H1 (cell line): ENCODE measurements around the gene CCDC28A. TPM values are rescaled to one million over a fixed set of nuclear protein-coding genes. Genes with fewer than 3 reads are reported as not detected.

Source experiments
- CTCF ChIA-PET: fragments of 300-600 bp; sonication (Branson Sonifier 250); formaldehyde crosslinking; loops from one replicate; lab custom pipeline; 2021; ENCODE audit not compliant: partially characterized antibody; lab: Charles Lee
- POLR2A ChIA-PET: fragments of 300-600 bp; sonication (Branson Sonifier 250); formaldehyde crosslinking; loops from one replicate; lab custom pipeline; 2021; ENCODE audit warnings: inconsistent platforms; ENCODE audit not compliant: partially characterized antibody; lab: Charles Lee
- DNase-seq, 2 experiments: peaks; one replicate each; pipeline versions ENCODE4 v3.0.0 to v3.0.0-alpha.2; 2010 to 2022; ENCODE audit warnings: low spot score in 2 of 2, low read depth in 1 of 2, mixed read lengths in 1 of 2
- FAIRE-seq: peaks from 2 replicates; lab custom pipeline; 2011; peaks lifted over from hg19 to GRCh38; lab: Jason Lieb, UNC
- H2AFZ ChIP-seq: 2 replicates; pipeline ENCODE4 v1.8.1; 2012; ENCODE audit warnings: low read length, inconsistent platforms
- H2AK5ac ChIP-seq: 2 replicates; pipeline ENCODE4 v1.6.1; 2013; ENCODE audit warnings: low read depth, low read length
- H2BK120ac ChIP-seq: replicated peaks from 2 replicates; pipeline ENCODE3; 2013; ENCODE audit warnings: low read depth, low read length, inconsistent platforms
- H2BK12ac ChIP-seq: 2 replicates; pipeline ENCODE4 v1.6.1; 2013; ENCODE audit warnings: low read depth, low read length
- H2BK15ac ChIP-seq: 2 replicates; pipeline ENCODE4 v1.6.1; 2013; ENCODE audit warnings: low read length
- H2BK20ac ChIP-seq: 2 replicates; pipeline ENCODE4 v1.6.1; 2013; ENCODE audit warnings: low read length
- H2BK5ac ChIP-seq: 2 replicates; pipeline ENCODE4 v1.6.1; 2013; ENCODE audit warnings: low read depth, low read length
- H3K14ac ChIP-seq: 2 replicates; pipeline ENCODE4 v1.6.1; 2013; ENCODE audit warnings: inconsistent platforms; ENCODE audit not compliant: insufficient read length
- H3K18ac ChIP-seq: 2 replicates; pipeline ENCODE4 v1.6.1; 2013; ENCODE audit warnings: low read length; ENCODE audit errors: extremely low read depth
- H3K23ac ChIP-seq: 2 replicates; pipeline ENCODE4 v1.6.1; 2013; ENCODE audit warnings: inconsistent platforms; ENCODE audit not compliant: insufficient read length
- H3K23me2 ChIP-seq: 2 replicates; pipeline ENCODE4 v1.6.1; 2013; ENCODE audit warnings: low read depth, low read length
- H3K27ac ChIP-seq: 2 replicates; pipeline ENCODE4 v1.6.1; 2011; ENCODE audit warnings: low read depth, low read length, inconsistent platforms
- H3K27me3 ChIP-seq, 4 experiments: replicated peaks in 1 of 4; 1 replicate in 1 of 4; 2 replicates in 3 of 4; pipeline versions ENCODE4 v1.6.1 to v1.8.1; 2011 to 2013; ENCODE audit warnings: low read length in 3 of 4, mild to moderate bottlenecking in 3 of 4, inconsistent platforms in 2 of 4, mixed read lengths in 2 of 4, moderate library complexity in 1 of 4; ENCODE audit not compliant: control insufficient read depth in 3 of 4, insufficient read depth in 3 of 4; ENCODE audit errors: extremely low read depth in 1 of 4
- H3K36me3 ChIP-seq, 4 experiments: 2 replicates each; pipeline versions ENCODE4 v1.6.1 to v1.8.1; 2011 to 2013; ENCODE audit warnings: mild to moderate bottlenecking in 4 of 4, low read length in 3 of 4, moderate library complexity in 2 of 4, control low read depth in 1 of 4, inconsistent platforms in 1 of 4; ENCODE audit not compliant: insufficient read depth in 4 of 4, control insufficient read depth in 2 of 4
- H3K4ac ChIP-seq: replicated peaks from 2 replicates; pipeline ENCODE3; 2013; ENCODE audit warnings: low read length, low read depth, mixed read lengths, inconsistent platforms; ENCODE audit not compliant: insufficient read length
- H3K4me1 ChIP-seq, 4 experiments: replicated peaks in 1 of 4; 1 replicate in 1 of 4; 2 replicates in 3 of 4; pipeline versions ENCODE4 v1.6.1 to v1.8.1; 2011 to 2013; ENCODE audit warnings: low read length in 3 of 4, inconsistent platforms in 2 of 4, mixed read lengths in 1 of 4; ENCODE audit not compliant: insufficient read depth in 4 of 4, control insufficient read depth in 3 of 4
- H3K4me2 ChIP-seq, 2 experiments: 2 replicates each; pipeline versions ENCODE4 v1.6.1 to v1.8.1; 2011 to 2013; ENCODE audit warnings: low read depth in 2 of 2, low read length in 2 of 2, control low read depth in 1 of 2, inconsistent platforms in 1 of 2, mild to moderate bottlenecking in 1 of 2; ENCODE audit not compliant: insufficient read depth in 1 of 2
- H3K4me3 ChIP-seq, 4 experiments: fragments of 200-600, 300-600 bp in 1 of 4; sonication (generic), shearing (Covaris generic), sonication (Bioruptor Twin) in 1 of 4; 2 replicates each; pipeline versions ENCODE4 v1.5.1 to v1.8.1; 2011 to 2016; ENCODE audit warnings: low read length in 4 of 4, low read depth in 3 of 4, control low read depth in 2 of 4, inconsistent platforms in 2 of 4, mild to moderate bottlenecking in 2 of 4, mixed read lengths in 1 of 4, moderate library complexity in 1 of 4; ENCODE audit not compliant: insufficient read depth in 2 of 4; ENCODE audit errors: extremely low read depth in 1 of 4
- H3K56ac ChIP-seq: replicated peaks from 2 replicates; pipeline ENCODE3; 2013; ENCODE audit warnings: low read depth, mild to moderate bottlenecking, mixed read lengths, low read length, inconsistent platforms; ENCODE audit not compliant: insufficient read length
- H3K79me1 ChIP-seq: 2 replicates; pipeline ENCODE4 v1.6.1; 2013; ENCODE audit warnings: low read depth, low read length, control low read depth
- H3K79me2 ChIP-seq, 2 experiments: 2 replicates each; pipeline versions ENCODE4 v1.6.1 to v1.8.1; 2012 to 2013; ENCODE audit warnings: low read length in 2 of 2, mild to moderate bottlenecking in 2 of 2, inconsistent platforms in 1 of 2; ENCODE audit not compliant: insufficient read depth in 2 of 2, control insufficient read depth in 1 of 2
- H3K9ac ChIP-seq, 4 experiments: replicated peaks in 1 of 4; 1 replicate in 1 of 4; 2 replicates in 3 of 4; pipeline versions ENCODE4 v1.6.1 to v1.8.1; 2011 to 2013; ENCODE audit warnings: low read depth in 3 of 4, low read length in 3 of 4, control low read depth in 2 of 4, mild to moderate bottlenecking in 2 of 4, moderate library complexity in 2 of 4, inconsistent platforms in 1 of 4; ENCODE audit errors: extremely low read depth in 1 of 4
- H3K9me3 ChIP-seq, 2 experiments: 2 replicates each; pipeline versions ENCODE4 v1.6.1 to v1.8.1; 2012 to 2013; ENCODE audit warnings: mild to moderate bottlenecking in 2 of 2, moderate library complexity in 2 of 2, control low read depth in 1 of 2, inconsistent platforms in 1 of 2, low read depth in 1 of 2, low read length in 1 of 2, mixed read lengths in 1 of 2; ENCODE audit not compliant: insufficient read depth in 2 of 2
- H4K20me1 ChIP-seq, 2 experiments: replicated peaks in 1 of 2; 2 replicates each; pipeline versions ENCODE3 to v1.8.1; 2011 to 2013; ENCODE audit warnings: inconsistent platforms in 2 of 2, low read length in 2 of 2, mild to moderate bottlenecking in 1 of 2; ENCODE audit not compliant: insufficient read depth in 2 of 2, control insufficient read depth in 1 of 2
- H4K5ac ChIP-seq: 2 replicates; pipeline ENCODE4 v1.6.1; 2013; ENCODE audit warnings: low read length, low read depth, mixed read lengths, inconsistent platforms; ENCODE audit not compliant: insufficient read length
- H4K8ac ChIP-seq: 2 replicates; pipeline ENCODE4 v1.8.0; 2013; ENCODE audit warnings: mild to moderate bottlenecking, moderate library complexity, low read length, inconsistent platforms; ENCODE audit not compliant: insufficient read depth; ENCODE audit errors: extremely low read depth
- H4K91ac ChIP-seq: replicated peaks from 2 replicates; pipeline ENCODE3; 2013; ENCODE audit warnings: low read length, mixed read lengths, inconsistent platforms; ENCODE audit not compliant: insufficient read length
- ATF2 ChIP-seq: IDR thresholded peaks from 2 replicates; pipeline ENCODE4 v1.6.1; 2012; ENCODE audit warnings: low read length, inconsistent platforms
- CHD2 ChIP-seq: IDR thresholded peaks from 2 replicates; pipeline ENCODE4 v1.6.1; 2012; ENCODE audit warnings: low read length, improper control_type of control experiment
- EGR1 ChIP-seq: IDR thresholded peaks from 2 replicates; pipeline ENCODE4 v1.6.1; 2011; ENCODE audit warnings: low read depth, low read length, borderline replicate concordance
- EP300 ChIP-seq, 2 experiments: IDR thresholded peaks; 1 replicate in 1 of 2; 2 replicates in 1 of 2; pipeline ENCODE4 v1.6.1; 2011 to 2012; ENCODE audit warnings: low read depth in 2 of 2, low read length in 2 of 2, mild to moderate bottlenecking in 2 of 2, borderline replicate concordance in 1 of 2, inconsistent platforms in 1 of 2, moderate library complexity in 1 of 2
- GABPA ChIP-seq: IDR thresholded peaks from 2 replicates; pipeline ENCODE4 v1.6.1; 2011; ENCODE audit warnings: mild to moderate bottlenecking, low read length, moderate library complexity, borderline replicate concordance; ENCODE audit not compliant: insufficient read depth
- JUN ChIP-seq: IDR thresholded peaks from 2 replicates; pipeline ENCODE4 v1.6.1; 2011; ENCODE audit warnings: low read depth, mild to moderate bottlenecking, improper control_type of control experiment, low read length
- JUND ChIP-seq: IDR thresholded peaks from 2 replicates; pipeline ENCODE4 v1.6.1; 2011; ENCODE audit warnings: mild to moderate bottlenecking, improper control_type of control experiment, low read length
- PHF8 ChIP-seq: fragments of 200-600 bp; sonication (generic); conservative IDR thresholded peaks from 2 replicates; pipeline ENCODE4 v1.7.1; 2012; ENCODE audit warnings: low read depth, mild to moderate bottlenecking, inconsistent platforms, low read length, moderate library complexity
- POLR2A ChIP-seq, 2 experiments: IDR thresholded peaks; 1 replicate in 1 of 2; 2 replicates in 1 of 2; pipeline ENCODE4 v1.6.1; 2011; ENCODE audit warnings: low read depth in 2 of 2, low read length in 2 of 2, mild to moderate bottlenecking in 2 of 2; ENCODE audit errors: control extremely low read depth in 1 of 2
- SP2 ChIP-seq: IDR thresholded peaks from 2 replicates; pipeline ENCODE4 v1.6.1; 2012; ENCODE audit warnings: mild to moderate bottlenecking, low read length, inconsistent platforms
- SRF ChIP-seq: IDR thresholded peaks from 2 replicates; pipeline ENCODE4 v1.6.1; 2011; ENCODE audit warnings: mild to moderate bottlenecking, low read depth, low read length, moderate library complexity
- YY1 ChIP-seq: IDR thresholded peaks from 2 replicates; pipeline ENCODE4 v1.6.1; 2011; ENCODE audit warnings: low read depth, mild to moderate bottlenecking, low read length
- WGBS, 2 experiments: shearing (Covaris generic) in 1 of 2; methylation state at CpG; one replicate each; pipeline versions ENCODE4 v1.1.6 to v1.1.7; 2013 to 2015; ENCODE audit warnings: low lambda C conversion rate in 2 of 2, mixed read lengths in 2 of 2, inconsistent platforms in 1 of 2, low coverage in 1 of 2, missing lambda C conversion rate in 1 of 2; ENCODE audit not compliant: insufficient replicate concordance in 2 of 2, insufficient coverage in 1 of 2, insufficient read length in 1 of 2; ENCODE audit errors: extremely low coverage in 1 of 2, missing lambda C conversion rate in 1 of 2; 5-methylcytosine and 5-hydroxymethylcytosine counted together
- polyA plus RNA-seq, 7 experiments: library from polyadenylated mRNA; depleted of rRNA in 3 of 7; stranded (reverse) in 5 of 7; unstranded in 2 of 7; fragments of >200 nt in 5 of 7; fragments of 200-250 nt in 2 of 7; gene quantifications; 1 replicate in 5 of 7; 2 replicates in 1 of 7; 4 replicates in 1 of 7; pipeline versions ENCODE4 v1.2.1 to v1.2.3, GENCODE V29; 2011 to 2013; ENCODE audit warnings: missing spikeins in 2 of 7, mixed read lengths in 2 of 7
- total RNA-seq: library from RNA; stranded (reverse); fragmentation: NEBNext Ultra II Directional; extraction: Animal tissue kit (Norgen Biotek cat#: 25700); gene quantifications from 2 replicates; pipeline ENCODE4 v1.2.1, GENCODE V29; 2021
- TF ChIP-seq, protein P1 (sequence below): IDR thresholded peaks from 2 replicates; pipeline ENCODE4 v1.6.1; 2011; ENCODE audit warnings: low read length, improper control_type of control experiment

The CCDC28A gene
- total and polyA plus RNA-seq, 2 of the 8 experiments (the other 6 are each of a cell fraction or from before 2014, with no cell fraction given), result 9.6 to 12.1 TPM

DNA sequence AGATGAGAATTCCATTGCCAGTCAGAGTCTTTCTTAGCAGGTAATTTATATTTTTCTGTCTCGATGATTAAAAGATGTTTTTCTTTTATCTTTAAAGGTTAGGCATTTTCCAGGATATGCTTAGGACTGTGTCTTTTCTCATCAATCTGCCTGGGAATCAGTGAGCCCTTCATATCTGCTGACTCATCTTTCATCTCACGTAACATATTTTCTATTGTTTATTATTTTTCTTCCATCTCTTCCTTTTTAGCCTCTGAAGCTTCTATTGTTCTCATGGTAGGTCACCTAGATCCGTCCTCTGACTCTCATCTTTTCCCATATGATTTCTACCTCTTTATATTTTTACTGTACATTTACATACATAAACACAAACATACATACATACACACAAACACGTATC lies 8.7 kb downstream of the CCDC28A start:
- no peak overlapping the region for H2BK20ac ChIP-seq
- H3K18ac ChIP-seq, result no peak overlapping the region
- H3K9ac ChIP-seq, result no peak overlapping the region
- no peak overlapping the region for H2BK12ac ChIP-seq
- no peak overlapping the region for H3K4ac ChIP-seq
- no peak overlapping the region for H2AK5ac ChIP-seq
- H3K56ac ChIP-seq, result no peak overlapping the region
- no peak for DNase-seq
- no peaks in the 10 kb centered on the region for H3K9me3 ChIP-seq
- no peak overlapping the region for H2BK120ac ChIP-seq
- no peaks in the 10 kb centered on the region for H3K4me1 ChIP-seq
- no peak overlapping the region for H3K23ac ChIP-seq
- H4K5ac ChIP-seq, result no peak overlapping the region
- no peak overlapping the region for H3K27ac ChIP-seq
- no peaks in the 10 kb centered on the region for H3K79me1 ChIP-seq
- FAIRE-seq, result no peak
- H4K91ac ChIP-seq, result no peak overlapping the region
- no peaks in the 10 kb centered on the region for H3K36me3 ChIP-seq
- no peak overlapping the region for H3K4me2 ChIP-seq
- H2BK5ac ChIP-seq, result no peak overlapping the region
- H2BK15ac ChIP-seq, result no peak overlapping the region
- no peak overlapping the region for H4K8ac ChIP-seq
- no peaks in the 10 kb centered on the region; the same call in 1 of the 2 replicates for H3K23me2 ChIP-seq
- no peak overlapping the region for H3K4me3 ChIP-seq
- no peaks in the 10 kb centered on the region for H3K27me3 ChIP-seq
- no peak overlapping the region for H2AFZ ChIP-seq
- H3K79me2 ChIP-seq, result no peaks in the 10 kb centered on the region
- no peaks in the 10 kb centered on the region for H4K20me1 ChIP-seq
- no peak overlapping the region for H3K14ac ChIP-seq
- ChIA-PET CTCF (no interaction called here), POLR2A (no interaction called here)
- 83 to 100% methylated on average over 1 to 4 of the region's 4 CpGs for WGBS, 2 experiments
- TF ChIP-seq SRF (no peak), POLR2A (IDR thresholded peaks at IDR 0.05; ENCODE audit: control extremely low read depth in 1 of 2, low read depth in 2 of 2, low read length in 2 of 2) (no peak), CHD2 (no peak), PHF8 (no peak), JUND (no peak), JUN (no peak), ATF2 (no peak), EGR1 (no peak), GABPA (no peak), EP300 (IDR thresholded peaks at IDR 0.05; ENCODE audit: borderline replicate concordance in 1 of 2, low read depth in 2 of 2, low read length in 2 of 2) (no peak), SP2 (no peak), YY1 (no peak)
- TF ChIP-seq, protein P1, sequence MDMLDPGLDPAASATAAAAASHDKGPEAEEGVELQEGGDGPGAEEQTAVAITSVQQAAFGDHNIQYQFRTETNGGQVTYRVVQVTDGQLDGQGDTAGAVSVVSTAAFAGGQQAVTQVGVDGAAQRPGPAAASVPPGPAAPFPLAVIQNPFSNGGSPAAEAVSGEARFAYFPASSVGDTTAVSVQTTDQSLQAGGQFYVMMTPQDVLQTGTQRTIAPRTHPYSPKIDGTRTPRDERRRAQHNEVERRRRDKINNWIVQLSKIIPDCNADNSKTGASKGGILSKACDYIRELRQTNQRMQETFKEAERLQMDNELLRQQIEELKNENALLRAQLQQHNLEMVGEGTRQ, result no peak
